KMS-11 (cell line): ENCODE data around the gene CCDC142.
A peak's percentile ranks its signal among the peaks of the same experiment; 100 is the strongest.

Experiments
- H2AFZ ChIP-seq: fragments of 200-600 bp; sonication (generic); 2 replicates; pipeline ENCODE4 v1.6.1; 2016; ENCODE audit warnings: antibody characterized with exemption, mixed run types, low read depth
- H3K27ac ChIP-seq: fragments of 200-600 bp; sonication (generic); 2 replicates; pipeline ENCODE4 v1.6.1; 2016; ENCODE audit warnings: mild to moderate bottlenecking, mixed run types
- H3K27me3 ChIP-seq: fragments of 200-600 bp; sonication (generic); 2 replicates; pipeline ENCODE4 v1.6.1; 2017; ENCODE audit warnings: mild to moderate bottlenecking, low read depth, mixed run types, moderate library complexity; ENCODE audit not compliant: insufficient read depth
- H3K36me3 ChIP-seq: fragments of 200-600 bp; sonication (generic); 2 replicates; pipeline ENCODE4 v1.6.1; 2017; ENCODE audit warnings: mild to moderate bottlenecking, mixed run types; ENCODE audit not compliant: insufficient read depth
- H3K4me1 ChIP-seq: fragments of 200-600 bp; sonication (generic); 2 replicates; pipeline ENCODE4 v1.6.1; 2016; ENCODE audit warnings: mild to moderate bottlenecking, low read depth, mixed run types; ENCODE audit not compliant: poor library complexity, severe bottlenecking
- H3K4me2 ChIP-seq: fragments of 200-600 bp; sonication (generic); 2 replicates; pipeline ENCODE4 v1.7.0; 2016; ENCODE audit warnings: mild to moderate bottlenecking, mixed run types
- H3K4me3 ChIP-seq: fragments of 200-600 bp; sonication (generic); IDR thresholded peaks from 2 replicates; pipeline ENCODE4 v1.6.1; 2017; ENCODE audit warnings: low read depth, low read length, mixed read lengths; ENCODE audit not compliant: insufficient read depth
- H3K79me2 ChIP-seq: fragments of 200-600 bp; sonication (generic); 2 replicates; pipeline ENCODE4 v1.6.1; 2016; ENCODE audit warnings: low read depth, mixed run types; ENCODE audit not compliant: insufficient read depth
- H3K9ac ChIP-seq: fragments of 200-600 bp; sonication (generic); 2 replicates; pipeline ENCODE4 v1.6.1; 2016; ENCODE audit warnings: mild to moderate bottlenecking, mixed run types
- H4K20me1 ChIP-seq: fragments of 200-600 bp; sonication (generic); 2 replicates; pipeline ENCODE4 v1.6.1; 2016; ENCODE audit warnings: mild to moderate bottlenecking, mixed run types; ENCODE audit not compliant: insufficient read depth
- CTCF ChIP-seq: fragments of 200-600 bp; sonication (generic); conservative IDR thresholded peaks from 2 replicates; pipeline ENCODE4 v1.6.1; 2017; ENCODE audit warnings: low read depth, mild to moderate bottlenecking, antibody characterized with exemption, low read length, moderate library complexity, mixed read lengths

CCDC142 gene

DNA sequence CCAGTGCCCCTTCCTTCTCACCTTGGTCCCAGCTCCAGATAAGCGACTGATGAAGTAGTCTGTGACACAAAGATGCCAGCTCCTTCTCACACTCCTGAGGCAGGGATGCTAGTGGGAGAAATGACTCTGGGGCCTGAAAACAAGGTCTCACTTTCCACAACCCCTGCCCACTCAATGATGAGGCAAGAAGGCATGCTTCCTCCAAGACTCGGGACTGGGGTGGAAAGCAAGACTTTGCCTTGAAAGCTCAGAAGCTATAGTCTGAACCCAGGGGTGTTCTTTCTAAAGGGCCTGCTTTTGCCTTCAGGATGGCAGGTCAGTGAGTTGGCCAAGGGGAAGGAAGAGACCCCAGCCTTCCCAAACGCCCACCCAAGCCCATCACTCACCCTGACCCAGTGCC, 1.4 kb downstream of the CCDC142 start:
- TF ChIP-seq CTCF, result no peak
- no peaks in the 10 kb centered on the region for H3K36me3 ChIP-seq
- H2AFZ ChIP-seq, result no peak overlapping the region; the same call in 1 of the 2 replicates
- no peak overlapping the region for H3K4me3 ChIP-seq
- H3K4me2 ChIP-seq, result peak overlapping the region; percentile 97
- H3K27ac ChIP-seq, result no peak overlapping the region
- no peaks in the 10 kb centered on the region for H3K27me3 ChIP-seq
- H3K4me1 ChIP-seq, result peaks cover 15% of the 10 kb centered on the region
- H4K20me1 ChIP-seq, result no peaks in the 10 kb centered on the region
- H3K9ac ChIP-seq, result peak overlapping the region; percentile 90; the same call in 1 of the 2 replicates
- H3K79me2 ChIP-seq, result peaks cover 18% of the 10 kb centered on the region

- H2AFZ ChIP-seq, result no peak overlapping the region
- H3K36me3 ChIP-seq, result no peaks in the 10 kb centered on the region
- TF ChIP-seq CTCF, result peak; percentile 52
Measured at GRCh38 chr2:74474899-74475298, 7.9 kb downstream of the CCDC142 start.

DNA sequence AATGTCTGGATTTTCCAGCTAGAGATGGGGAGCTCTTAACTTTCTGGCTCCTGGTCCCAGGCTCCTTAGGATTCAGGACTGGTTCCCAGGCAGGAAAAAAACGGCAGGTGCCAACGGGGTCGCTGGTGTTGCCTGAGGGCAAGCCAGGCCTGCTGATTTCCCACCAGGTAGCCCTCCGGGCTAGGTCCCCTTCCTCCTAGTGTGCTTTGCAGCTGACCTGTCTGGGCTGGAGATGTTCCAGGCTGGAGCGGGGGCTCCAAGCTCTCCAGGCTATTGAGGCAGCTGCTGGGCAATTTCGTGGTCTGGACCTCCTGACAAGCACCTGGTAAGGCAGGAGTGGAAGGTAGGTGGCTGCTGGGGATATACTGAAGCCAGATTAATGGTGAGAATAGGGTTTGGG, 8.3 kb downstream of the CCDC142 start:
- Histone ChIP-seq H3K36me3 (no peaks in the 10 kb centered on the region), H3K4me1 (peaks cover 28% of the 10 kb centered on the region), H3K27ac (no peak overlapping the region), H3K4me2 (no peak overlapping the region), H2AFZ (no peak overlapping the region), H3K27me3 (no peaks in the 10 kb centered on the region), H3K79me2 (peaks cover 7% of the 10 kb centered on the region; the same call in 1 of the 2 replicates), H3K4me3 (no peak overlapping the region), H4K20me1 (no peaks in the 10 kb centered on the region), H3K9ac (no peak overlapping the region)
- no peak for TF ChIP-seq CTCF

More at GRCh38 chr2:74474899-74475298, 7.9 kb downstream of the CCDC142 start:
- Histone ChIP-seq H3K27ac (no peak overlapping the region), H3K4me2 (no peak overlapping the region), H3K4me3 (no peak overlapping the region), H3K79me2 (peaks cover 7% of the 10 kb centered on the region; the same call in 1 of the 2 replicates), H4K20me1 (no peaks in the 10 kb centered on the region), H3K4me1 (peaks cover 25% of the 10 kb centered on the region), H3K9ac (no peak overlapping the region), H3K27me3 (no peaks in the 10 kb centered on the region)

DNA sequence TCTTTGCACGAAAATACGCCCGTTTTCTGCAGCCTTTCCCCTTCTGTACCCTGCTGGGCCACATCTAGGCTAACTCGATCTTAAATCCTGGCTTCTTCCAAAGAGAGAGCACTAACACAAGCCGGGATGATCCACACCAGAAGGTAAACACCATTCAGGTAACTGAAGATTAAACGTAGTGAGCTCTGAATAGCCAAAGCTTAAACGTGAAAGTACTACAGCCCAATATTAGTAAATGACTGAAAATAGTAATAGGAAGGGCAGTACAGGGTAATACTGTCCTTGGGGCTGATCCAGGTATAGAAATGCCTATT, 9.9 kb downstream of the CCDC142 start:
- no peak overlapping the region for H3K4me3 ChIP-seq
- peaks cover 26% of the 10 kb centered on the region for H3K4me1 ChIP-seq
- no peaks in the 10 kb centered on the region for H4K20me1 ChIP-seq
- H3K36me3 ChIP-seq, result no peaks in the 10 kb centered on the region
- peak overlapping the region; percentile 72 for H3K4me2 ChIP-seq
- peak overlapping the region; percentile 60 for H2AFZ ChIP-seq
- TF ChIP-seq CTCF, result no peak
- H3K27me3 ChIP-seq, result no peaks in the 10 kb centered on the region
- peaks cover 7% of the 10 kb centered on the region; the same call in 1 of the 2 replicates for H3K79me2 ChIP-seq
- peak overlapping the region; percentile 78 for H3K27ac ChIP-seq
- H3K9ac ChIP-seq, result peak overlapping the region; percentile 61; the same call in 1 of the 2 replicates
